WTC11 (cell line): ENCODE data around the gene WFDC1. TPM values are rescaled to one million over a fixed set of nuclear protein-coding genes. Genes with fewer than 3 reads are reported as not detected.

Experiments used
- ATAC-seq: fragments of 200-7000 bp; cut with Tn5 transposase; 2 replicates; pipeline ENCODE4 v1.10.0; 2021; ENCODE audit warnings: mild to moderate bottlenecking, moderate library complexity
- CTCF ChIA-PET: fragments of 300-600 bp; sonication (Branson Sonifier 250); formaldehyde crosslinking; loops from one replicate; lab custom pipeline; 2021; ENCODE audit warnings: antibody characterized with exemption; lab: Charles Lee
- POLR2A ChIA-PET: fragments of 350-600 bp; sonication (Branson Sonifier 250); formaldehyde crosslinking; loops from one replicate; lab custom pipeline; 2021; ENCODE audit warnings: antibody characterized with exemption; lab: Charles Lee
- DNase-seq: peaks from one replicate; pipeline ENCODE4 v3.0.0; 2021; ENCODE audit warnings: low spot score
- H3K27ac Mint-ChIP-seq: 2 replicates; pipeline ENCODE4 v1.8.0; 2021; ENCODE audit warnings: mixed read lengths
- H3K27me3 Mint-ChIP-seq: 2 replicates; pipeline ENCODE4 v1.8.0; 2021; ENCODE audit warnings: low read depth, mild to moderate bottlenecking, moderate library complexity, mixed read lengths
- H3K36me3 Mint-ChIP-seq: 2 replicates; pipeline ENCODE4 v1.8.0; 2021; ENCODE audit warnings: mixed read lengths
- H3K4me1 Mint-ChIP-seq: 2 replicates; pipeline ENCODE4 v1.8.0; 2022; ENCODE audit warnings: mixed read lengths
- H3K4me3 Mint-ChIP-seq: 2 replicates; pipeline ENCODE4 v1.8.0; 2021; ENCODE audit warnings: mild to moderate bottlenecking, moderate library complexity, mixed read lengths
- H3K9me3 Mint-ChIP-seq: 2 replicates; pipeline ENCODE4 v1.8.0; 2021; ENCODE audit warnings: mixed read lengths
- CREM ChIP-seq: sonication (generic); formaldehyde crosslinking; IDR thresholded peaks from 2 replicates; pipeline ENCODE4 v1.8.1; 2022; ENCODE audit warnings: mild to moderate bottlenecking, missing genetic modification reagents, moderate library complexity
- E2F1 ChIP-seq: sonication (generic); formaldehyde crosslinking; IDR thresholded peaks from 2 replicates; pipeline ENCODE4 v1.8.0; 2022; ENCODE audit warnings: mild to moderate bottlenecking, missing genetic modification reagents
- HMGA2 ChIP-seq: fragments of 250-450 bp; sonication (Bioruptor Pico); IDR thresholded peaks from 2 replicates; pipeline ENCODE4 v1.4.0; 2021; ENCODE audit warnings: mild to moderate bottlenecking, moderate library complexity
- NFATC4 ChIP-seq: fragments of 250-450 bp; sonication (Bioruptor Pico); IDR thresholded peaks from 2 replicates; pipeline ENCODE4 v1.9.0; 2021; ENCODE audit warnings: mild to moderate bottlenecking
- NFYB ChIP-seq: sonication (generic); formaldehyde crosslinking; conservative IDR thresholded peaks from 2 replicates; pipeline ENCODE4 v1.8.0; 2022; ENCODE audit warnings: low read depth, missing genetic modification reagents
- TEAD1 ChIP-seq: sonication (generic); formaldehyde crosslinking; IDR thresholded peaks from 2 replicates; pipeline ENCODE4 v1.8.0; 2022; ENCODE audit warnings: mild to moderate bottlenecking, missing genetic modification reagents
- TEAD4 ChIP-seq: sonication (generic); formaldehyde crosslinking; IDR thresholded peaks from 2 replicates; pipeline ENCODE4 v1.8.0; 2022; ENCODE audit warnings: mild to moderate bottlenecking, missing genetic modification reagents
- ZNF263 ChIP-seq: sonication (generic); formaldehyde crosslinking; IDR thresholded peaks from 2 replicates; pipeline ENCODE4 v1.8.1; 2022; ENCODE audit warnings: low read depth, mild to moderate bottlenecking, moderate library complexity, missing genetic modification reagents
- ZNF396 ChIP-seq: fragments of 250-450 bp; sonication (Bioruptor Pico); IDR thresholded peaks from 2 replicates; pipeline ENCODE4 v1.8.0; 2021; ENCODE audit warnings: mild to moderate bottlenecking, moderate library complexity, borderline replicate concordance
- total RNA-seq: library from RNA; stranded (reverse); gene quantifications from 3 replicates; pipeline ENCODE4 v1.2.3, GENCODE V29; 2021
- TF ChIP-seq, protein P1 (sequence below): sonication (generic); formaldehyde crosslinking; IDR thresholded peaks from 2 replicates; pipeline ENCODE4 v1.8.0; 2023; ENCODE audit warnings: missing genetic modification reagents, mild to moderate bottlenecking, borderline replicate concordance
- TF ChIP-seq, protein P2 (sequence below): sonication (generic); formaldehyde crosslinking; IDR thresholded peaks from 2 replicates; pipeline ENCODE4 v1.8.1; 2023; ENCODE audit warnings: mild to moderate bottlenecking, missing genetic modification reagents, borderline replicate concordance
- TF ChIP-seq, protein P3 (sequence below): sonication (generic); formaldehyde crosslinking; IDR thresholded peaks from 2 replicates; pipeline ENCODE4 v1.8.0; 2022; ENCODE audit warnings: missing genetic modification reagents

The WFDC1 gene
- total RNA-seq, 1 experiment from 2014 or later: 0.50 TPM

DNA sequence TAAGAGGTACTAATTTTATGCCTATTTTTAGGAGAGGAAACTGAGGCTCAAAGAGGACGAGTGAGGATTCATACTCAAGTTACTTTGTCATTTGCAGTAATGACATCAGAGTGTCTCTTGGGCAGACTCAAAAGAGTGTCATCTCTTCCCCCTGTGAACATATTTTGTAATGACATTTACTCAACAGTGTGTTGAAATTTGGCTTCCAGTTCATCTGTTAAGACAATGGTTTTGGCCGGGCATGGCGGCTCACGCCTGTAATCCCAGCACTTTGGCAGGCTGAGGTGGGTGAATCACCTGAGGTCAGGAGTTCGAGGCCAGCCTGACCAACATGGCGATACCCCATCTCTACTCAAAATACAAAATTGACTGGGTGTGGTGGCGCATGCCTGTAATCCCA, 28.9 kb downstream of the WFDC1 start:
- Mint-ChIP-seq H3K27ac (no peak overlapping the region), H3K36me3 (no peaks in the 10 kb centered on the region), H3K27me3 (no peaks in the 10 kb centered on the region; the same call in 1 of the 2 replicates), H3K4me1 (no peaks in the 10 kb centered on the region), H3K4me3 (no peak overlapping the region), H3K9me3 (no peaks in the 10 kb centered on the region)
- ATAC-seq: no peak
- POLR2A ChIA-PET: no interaction called here
- no peak for DNase-seq
- TF ChIP-seq E2F1 (CRISPR knock-in tag) (no peak), TEAD1 (CRISPR knock-in tag) (no peak), CREM (CRISPR knock-in tag) (no peak), TEAD4 (CRISPR knock-in tag) (no peak), ZNF263 (CRISPR knock-in tag) (no peak), ZNF396 (no peak), NFATC4 (CRISPR knock-in tag) (no peak), HMGA2 (CRISPR knock-in tag) (no peak), NFYB (CRISPR knock-in tag) (no peak)
- TF ChIP-seq, protein P1, sequence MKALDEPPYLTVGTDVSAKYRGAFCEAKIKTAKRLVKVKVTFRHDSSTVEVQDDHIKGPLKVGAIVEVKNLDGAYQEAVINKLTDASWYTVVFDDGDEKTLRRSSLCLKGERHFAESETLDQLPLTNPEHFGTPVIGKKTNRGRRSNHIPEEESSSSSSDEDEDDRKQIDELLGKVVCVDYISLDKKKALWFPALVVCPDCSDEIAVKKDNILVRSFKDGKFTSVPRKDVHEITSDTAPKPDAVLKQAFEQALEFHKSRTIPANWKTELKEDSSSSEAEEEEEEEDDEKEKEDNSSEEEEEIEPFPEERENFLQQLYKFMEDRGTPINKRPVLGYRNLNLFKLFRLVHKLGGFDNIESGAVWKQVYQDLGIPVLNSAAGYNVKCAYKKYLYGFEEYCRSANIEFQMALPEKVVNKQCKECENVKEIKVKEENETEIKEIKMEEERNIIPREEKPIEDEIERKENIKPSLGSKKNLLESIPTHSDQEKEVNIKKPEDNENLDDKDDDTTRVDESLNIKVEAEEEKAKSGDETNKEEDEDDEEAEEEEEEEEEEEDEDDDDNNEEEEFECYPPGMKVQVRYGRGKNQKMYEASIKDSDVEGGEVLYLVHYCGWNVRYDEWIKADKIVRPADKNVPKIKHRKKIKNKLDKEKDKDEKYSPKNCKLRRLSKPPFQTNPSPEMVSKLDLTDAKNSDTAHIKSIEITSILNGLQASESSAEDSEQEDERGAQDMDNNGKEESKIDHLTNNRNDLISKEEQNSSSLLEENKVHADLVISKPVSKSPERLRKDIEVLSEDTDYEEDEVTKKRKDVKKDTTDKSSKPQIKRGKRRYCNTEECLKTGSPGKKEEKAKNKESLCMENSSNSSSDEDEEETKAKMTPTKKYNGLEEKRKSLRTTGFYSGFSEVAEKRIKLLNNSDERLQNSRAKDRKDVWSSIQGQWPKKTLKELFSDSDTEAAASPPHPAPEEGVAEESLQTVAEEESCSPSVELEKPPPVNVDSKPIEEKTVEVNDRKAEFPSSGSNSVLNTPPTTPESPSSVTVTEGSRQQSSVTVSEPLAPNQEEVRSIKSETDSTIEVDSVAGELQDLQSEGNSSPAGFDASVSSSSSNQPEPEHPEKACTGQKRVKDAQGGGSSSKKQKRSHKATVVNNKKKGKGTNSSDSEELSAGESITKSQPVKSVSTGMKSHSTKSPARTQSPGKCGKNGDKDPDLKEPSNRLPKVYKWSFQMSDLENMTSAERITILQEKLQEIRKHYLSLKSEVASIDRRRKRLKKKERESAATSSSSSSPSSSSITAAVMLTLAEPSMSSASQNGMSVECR (CRISPR knock-in tag): no peak
- TF ChIP-seq, protein P2, sequence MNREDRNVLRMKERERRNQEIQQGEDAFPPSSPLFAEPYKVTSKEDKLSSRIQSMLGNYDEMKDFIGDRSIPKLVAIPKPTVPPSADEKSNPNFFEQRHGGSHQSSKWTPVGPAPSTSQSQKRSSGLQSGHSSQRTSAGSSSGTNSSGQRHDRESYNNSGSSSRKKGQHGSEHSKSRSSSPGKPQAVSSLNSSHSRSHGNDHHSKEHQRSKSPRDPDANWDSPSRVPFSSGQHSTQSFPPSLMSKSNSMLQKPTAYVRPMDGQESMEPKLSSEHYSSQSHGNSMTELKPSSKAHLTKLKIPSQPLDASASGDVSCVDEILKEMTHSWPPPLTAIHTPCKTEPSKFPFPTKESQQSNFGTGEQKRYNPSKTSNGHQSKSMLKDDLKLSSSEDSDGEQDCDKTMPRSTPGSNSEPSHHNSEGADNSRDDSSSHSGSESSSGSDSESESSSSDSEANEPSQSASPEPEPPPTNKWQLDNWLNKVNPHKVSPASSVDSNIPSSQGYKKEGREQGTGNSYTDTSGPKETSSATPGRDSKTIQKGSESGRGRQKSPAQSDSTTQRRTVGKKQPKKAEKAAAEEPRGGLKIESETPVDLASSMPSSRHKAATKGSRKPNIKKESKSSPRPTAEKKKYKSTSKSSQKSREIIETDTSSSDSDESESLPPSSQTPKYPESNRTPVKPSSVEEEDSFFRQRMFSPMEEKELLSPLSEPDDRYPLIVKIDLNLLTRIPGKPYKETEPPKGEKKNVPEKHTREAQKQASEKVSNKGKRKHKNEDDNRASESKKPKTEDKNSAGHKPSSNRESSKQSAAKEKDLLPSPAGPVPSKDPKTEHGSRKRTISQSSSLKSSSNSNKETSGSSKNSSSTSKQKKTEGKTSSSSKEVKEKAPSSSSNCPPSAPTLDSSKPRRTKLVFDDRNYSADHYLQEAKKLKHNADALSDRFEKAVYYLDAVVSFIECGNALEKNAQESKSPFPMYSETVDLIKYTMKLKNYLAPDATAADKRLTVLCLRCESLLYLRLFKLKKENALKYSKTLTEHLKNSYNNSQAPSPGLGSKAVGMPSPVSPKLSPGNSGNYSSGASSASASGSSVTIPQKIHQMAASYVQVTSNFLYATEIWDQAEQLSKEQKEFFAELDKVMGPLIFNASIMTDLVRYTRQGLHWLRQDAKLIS (CRISPR knock-in tag): no peak
- TF ChIP-seq, protein P3, sequence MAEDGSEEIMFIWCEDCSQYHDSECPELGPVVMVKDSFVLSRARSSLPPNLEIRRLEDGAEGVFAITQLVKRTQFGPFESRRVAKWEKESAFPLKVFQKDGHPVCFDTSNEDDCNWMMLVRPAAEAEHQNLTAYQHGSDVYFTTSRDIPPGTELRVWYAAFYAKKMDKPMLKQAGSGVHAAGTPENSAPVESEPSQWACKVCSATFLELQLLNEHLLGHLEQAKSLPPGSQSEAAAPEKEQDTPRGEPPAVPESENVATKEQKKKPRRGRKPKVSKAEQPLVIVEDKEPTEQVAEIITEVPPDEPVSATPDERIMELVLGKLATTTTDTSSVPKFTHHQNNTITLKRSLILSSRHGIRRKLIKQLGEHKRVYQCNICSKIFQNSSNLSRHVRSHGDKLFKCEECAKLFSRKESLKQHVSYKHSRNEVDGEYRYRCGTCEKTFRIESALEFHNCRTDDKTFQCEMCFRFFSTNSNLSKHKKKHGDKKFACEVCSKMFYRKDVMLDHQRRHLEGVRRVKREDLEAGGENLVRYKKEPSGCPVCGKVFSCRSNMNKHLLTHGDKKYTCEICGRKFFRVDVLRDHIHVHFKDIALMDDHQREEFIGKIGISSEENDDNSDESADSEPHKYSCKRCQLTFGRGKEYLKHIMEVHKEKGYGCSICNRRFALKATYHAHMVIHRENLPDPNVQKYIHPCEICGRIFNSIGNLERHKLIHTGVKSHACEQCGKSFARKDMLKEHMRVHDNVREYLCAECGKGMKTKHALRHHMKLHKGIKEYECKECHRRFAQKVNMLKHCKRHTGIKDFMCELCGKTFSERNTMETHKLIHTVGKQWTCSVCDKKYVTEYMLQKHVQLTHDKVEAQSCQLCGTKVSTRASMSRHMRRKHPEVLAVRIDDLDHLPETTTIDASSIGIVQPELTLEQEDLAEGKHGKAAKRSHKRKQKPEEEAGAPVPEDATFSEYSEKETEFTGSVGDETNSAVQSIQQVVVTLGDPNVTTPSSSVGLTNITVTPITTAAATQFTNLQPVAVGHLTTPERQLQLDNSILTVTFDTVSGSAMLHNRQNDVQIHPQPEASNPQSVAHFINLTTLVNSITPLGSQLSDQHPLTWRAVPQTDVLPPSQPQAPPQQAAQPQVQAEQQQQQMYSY (CRISPR knock-in tag): no peak
- CTCF ChIA-PET: no interaction called here
